Right renal cortex interstitium (tissue), 3 donors: ENCODE measurements around the gene RNF126. TPM values are rescaled to one million over a fixed set of nuclear protein-coding genes. Genes with fewer than 3 reads are reported as not detected.
A peak's percentile ranks its signal among the peaks of the same experiment; 100 is the strongest.
"Not testable (repeated sequence)": the region's sequence is repeated elsewhere in the genome, so short reads cannot be mapped to it uniquely, and the experiment has no call there.

Experiments
- DNase-seq, 3 donors: peaks; one replicate each; pipeline ENCODE4 v3.0.0-alpha.2; 2013; ENCODE audit warnings: low read depth in 3 of 3, low spot score in 2 of 3
- polyA plus RNA-seq, 3 donors: library from polyadenylated mRNA; unstranded; fragments of 120-200 nt; gene quantifications; one replicate each; pipeline ENCODE4 v1.2.1, GENCODE V29; 2013; ENCODE audit not compliant: insufficient read length in 3 of 3

Gene RNF126
- polyA plus RNA-seq, 3 donors = 18.8 to 22.9 (median 21.4) TPM

- no peak for DNase-seq
Measured at GRCh38 chr19:686589-687297, 23.7 kb upstream of the RNF126 start.

- DNase-seq = no peak
Measured at GRCh38 chr19:685454-685931, 22.5 kb upstream of the RNF126 start.

- no peak for DNase-seq
Measured at GRCh38 chr19:682678-683320, 19.8 kb upstream of the RNF126 start.

GRCh38 chr19:681029-682019, 18.3 kb upstream of the RNF126 start:
- no peak for DNase-seq

GRCh38 chr19:680287-681028, 17.4 kb upstream of the RNF126 start:
- peak; percentile 80 to 91 (median 89) for DNase-seq

- DNase-seq = no peak
Measured at GRCh38 chr19:679418-680286, 16.6 kb upstream of the RNF126 start.

GRCh38 chr19:678791-679388, 15.9 kb upstream of the RNF126 start:
- DNase-seq = no peak

GRCh38 chr19:677601-678436, 14.8 kb upstream of the RNF126 start:
- DNase-seq = no peak

- DNase-seq = no peak
Measured at GRCh38 chr19:677201-677600, 14.2 kb upstream of the RNF126 start.

- DNase-seq = no peak
Measured at GRCh38 chr19:676339-677105, 13.5 kb upstream of the RNF126 start, which contains the start of gene FSTL3. TSS of gene FSTL3 (plus strand) at chr19:676392. CDS start at chr19:676424, 32 bp downstream.

- no peak for DNase-seq
Measured at GRCh38 chr19:676007-676338, 13.0 kb upstream of the RNF126 start.

GRCh38 chr19:674282-675151, 11.5 kb upstream of the RNF126 start:
- DNase-seq = no peak

- no peak for DNase-seq
Measured at GRCh38 chr19:670609-671075, 7.6 kb upstream of the RNF126 start.

- not testable (repeated sequence) for DNase-seq
Measured at GRCh38 chr19:668675-669434, 5.8 kb upstream of the RNF126 start.

- DNase-seq = not testable (repeated sequence)
Measured at GRCh38 chr19:666985-667573, 4.1 kb upstream of the RNF126 start.
